ENCODE results near the gene NT5DC2. TPM values are rescaled to one million over a fixed set of nuclear protein-coding genes. Genes with fewer than 3 reads are reported as not detected.

NT5DC2 gene
- total and polyA plus RNA-seq, 10 of the 15 experiments (the other 5 are each of a cell fraction or from before 2014, with no cell fraction given): 21.6 to 135 (median 66.8) TPM

- no peaks in the 10 kb centered on the region for H3K9me3 ChIP-seq (replicated peaks; ENCODE audit: control insufficient read depth, insufficient read depth, low read length)
- H3K79me2 ChIP-seq (ENCODE audit: control insufficient read depth, insufficient read depth, low read length): no peaks in the 10 kb centered on the region
- FAIRE-seq: no peak
- no peak overlapping the region for H3K27ac ChIP-seq (ENCODE audit: control insufficient read depth, insufficient read depth)
- no peak overlapping the region for H3K4me2 ChIP-seq (ENCODE audit: control insufficient read depth, insufficient read depth)
- ChIA-PET SMC1A (ENCODE audit: uncharacterized antibody, unreplicated experiment) (no interaction called here), RAD21 (ENCODE audit: unreplicated experiment) (interaction anchor here (0.6 kb wide), 1 partner anchor 65 kb away, joined by 3 read pairs; no protein-coding TSS in a partner anchor), CTCF (interaction anchor here (0.6 to 0.8 kb wide), 2 partner anchors 26 to 65 kb away, joined by 3 to 5 read pairs; no protein-coding TSS in a partner anchor), POLR2A (interaction anchor here (0.5 kb wide), 1 partner anchor 172 kb away, joined by 3 read pairs; no protein-coding TSS in a partner anchor)
- H3K4me1 ChIP-seq (ENCODE audit: control insufficient read depth, insufficient read depth, low read length): no peaks in the 10 kb centered on the region
- TF ChIP-seq RUNX3 (IDR thresholded peaks at IDR 0.05; ENCODE audit: low read length) (no peak), SMAD1 (IDR thresholded peaks at IDR 0.05; ENCODE audit: low read depth, partially characterized antibody) (no peak), MYB (IDR thresholded peaks at IDR 0.05; ENCODE audit: borderline replicate concordance, low read depth, low read length) (no peak), E2F4 (IDR thresholded peaks at IDR 0.05; ENCODE audit: low read depth, low read length) (no peak), NR2C2 (IDR thresholded peaks at IDR 0.05; ENCODE audit: borderline replicate concordance, control insufficient read depth, insufficient read length, low read depth) (no peak), MTA2 (IDR thresholded peaks at IDR 0.05; ENCODE audit: low read depth) (no peak), NFIC (IDR thresholded peaks at IDR 0.05; ENCODE audit: low read depth, low read length) (no peak), YY1 (IDR thresholded peaks at IDR 0.05; ENCODE audit: low read depth, low read length) (no peak), SRF (IDR thresholded peaks at IDR 0.05; ENCODE audit: low read depth in 2 of 2, low read length in 2 of 2) (no peak), TCF7 (IDR thresholded peaks at IDR 0.05; ENCODE audit: borderline replicate concordance) (no peak), SMARCA5 (IDR thresholded peaks at IDR 0.05) (no peak), ZNF274 (IDR thresholded peaks at IDR 0.05; ENCODE audit: insufficient read depth, insufficient read length) (no peak), RCOR1 (conservative IDR thresholded peaks at IDR 0.05; ENCODE audit: low read depth, low read length) (no peak), STAT3 (IDR thresholded peaks at IDR 0.05; ENCODE audit: low read depth, low read length) (no peak), RAD21 (IDR thresholded peaks at IDR 0.05; ENCODE audit: insufficient read depth, low read depth, low read length) (no peak)
- no peak overlapping the region for H3K9ac ChIP-seq (ENCODE audit: control insufficient read depth, insufficient read depth, low read length)
- ATAC-seq: no peak
- no TSS peak for BruUV-seq (replicated peaks)
- H3K27me3 ChIP-seq (replicated peaks in 1 of 2; ENCODE audit: control insufficient read depth in 2 of 2, insufficient read depth in 2 of 2, low read length in 1 of 2): no peaks in the 10 kb centered on the region; a peak in 1 of 4 replicates
- DNase-seq (ENCODE audit: low read depth, low spot score): no peak
- H3K36me3 ChIP-seq (ENCODE audit: control insufficient read depth in 2 of 2, insufficient read depth in 2 of 2, low read length in 1 of 2): no peaks in the 10 kb centered on the region; a peak in 1 of 4 replicates
- WGBS (ENCODE audit: insufficient coverage, insufficient replicate concordance, low lambda C conversion rate, missing lambda C conversion rate): 73% methylated on average over 26 of the region's 50 CpGs
- intact Hi-C loops (cut with micrococcal nuclease; ENCODE audit: unreplicated experiment) (no loop called here), in situ Hi-C loops (cut with MboI) (no loop called here)
- H3K4me3 ChIP-seq: no peak overlapping the region
- no peaks in the 10 kb centered on the region for H4K20me1 ChIP-seq (ENCODE audit: control insufficient read depth, insufficient read depth)
- H2AFZ ChIP-seq (ENCODE audit: control insufficient read depth, low read depth, low read length): no peak overlapping the region
These were observed 14.8 kb downstream of the NT5DC2 start for GRCh38 chr3:52518723-52519444.
